Bronchial epithelial cell (primary cell): Measurements from ENCODE around the gene SIRT1. TPM values are rescaled to one million over a fixed set of nuclear protein-coding genes. Genes with fewer than 3 reads are reported as not detected.
"Not testable (repeated sequence)": the region's sequence is repeated elsewhere in the genome, so short reads cannot be mapped to it uniquely, and the experiment has no call there.

Source experiments
- DNase-seq: peaks from one replicate; pipeline ENCODE4 v3.0.0-alpha.2; 2010; ENCODE audit warnings: low read depth
- FAIRE-seq: peaks from 2 replicates; lab custom pipeline; 2011; peaks lifted over from hg19 to GRCh38; lab: Jason Lieb, UNC
- H3K27me3 ChIP-seq: 2 replicates; pipeline ENCODE4 v1.5.1; 2011; ENCODE audit warnings: low read length; ENCODE audit not compliant: control insufficient read depth, insufficient read depth
- H3K36me3 ChIP-seq: 2 replicates; pipeline ENCODE4 v1.5.1; 2011; ENCODE audit warnings: low read length; ENCODE audit not compliant: control insufficient read depth, insufficient read depth
- H3K4me3 ChIP-seq: 2 replicates; pipeline ENCODE4 v1.5.1; 2011; ENCODE audit warnings: mild to moderate bottlenecking, low read depth, low read length, control low read depth
- total RNA-seq: library from RNA; depleted of rRNA; stranded (reverse); fragments of >200 nt; gene quantifications from 2 replicates; pipeline ENCODE4 v1.2.1, GENCODE V29; 2014
- TF ChIP-seq, protein P1 (sequence below): IDR thresholded peaks from 2 replicates; pipeline ENCODE4 v1.5.1; 2011; ENCODE audit warnings: mild to moderate bottlenecking, moderate library complexity, low read length, control low read depth, inconsistent platforms; ENCODE audit not compliant: insufficient read depth, severe bottlenecking

The SIRT1 gene
- total RNA-seq, 1 donor from 2014 or later, result 10.8 TPM

DNA sequence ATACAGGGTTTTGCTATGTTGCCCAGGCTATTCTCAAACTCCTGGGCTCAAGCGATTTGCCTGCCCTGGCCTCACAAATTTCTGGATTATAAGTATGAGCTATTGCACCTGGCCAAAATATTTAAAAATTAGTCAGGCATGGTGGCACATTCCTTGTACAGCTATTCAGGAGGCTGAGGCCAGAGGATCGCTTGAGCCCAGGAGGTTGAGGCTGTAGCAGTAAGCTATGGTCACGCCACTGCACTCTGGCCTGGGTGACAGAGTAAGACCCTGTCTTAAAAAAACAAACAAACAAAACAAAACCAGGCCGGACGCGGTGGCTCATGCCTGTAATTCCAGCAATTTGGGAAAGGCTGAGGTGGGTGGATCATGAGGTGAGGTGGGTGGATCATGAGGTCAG lies 14.5 kb upstream of the SIRT1 start:
- TF ChIP-seq, protein P1, sequence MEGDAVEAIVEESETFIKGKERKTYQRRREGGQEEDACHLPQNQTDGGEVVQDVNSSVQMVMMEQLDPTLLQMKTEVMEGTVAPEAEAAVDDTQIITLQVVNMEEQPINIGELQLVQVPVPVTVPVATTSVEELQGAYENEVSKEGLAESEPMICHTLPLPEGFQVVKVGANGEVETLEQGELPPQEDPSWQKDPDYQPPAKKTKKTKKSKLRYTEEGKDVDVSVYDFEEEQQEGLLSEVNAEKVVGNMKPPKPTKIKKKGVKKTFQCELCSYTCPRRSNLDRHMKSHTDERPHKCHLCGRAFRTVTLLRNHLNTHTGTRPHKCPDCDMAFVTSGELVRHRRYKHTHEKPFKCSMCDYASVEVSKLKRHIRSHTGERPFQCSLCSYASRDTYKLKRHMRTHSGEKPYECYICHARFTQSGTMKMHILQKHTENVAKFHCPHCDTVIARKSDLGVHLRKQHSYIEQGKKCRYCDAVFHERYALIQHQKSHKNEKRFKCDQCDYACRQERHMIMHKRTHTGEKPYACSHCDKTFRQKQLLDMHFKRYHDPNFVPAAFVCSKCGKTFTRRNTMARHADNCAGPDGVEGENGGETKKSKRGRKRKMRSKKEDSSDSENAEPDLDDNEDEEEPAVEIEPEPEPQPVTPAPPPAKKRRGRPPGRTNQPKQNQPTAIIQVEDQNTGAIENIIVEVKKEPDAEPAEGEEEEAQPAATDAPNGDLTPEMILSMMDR, result no peak
- DNase-seq (no peak), FAIRE-seq (no peak)
- no peak overlapping the region for H3K4me3 ChIP-seq
- H3K36me3 ChIP-seq, result no peaks in the 10 kb centered on the region
- no peaks in the 10 kb centered on the region for H3K27me3 ChIP-seq

DNA sequence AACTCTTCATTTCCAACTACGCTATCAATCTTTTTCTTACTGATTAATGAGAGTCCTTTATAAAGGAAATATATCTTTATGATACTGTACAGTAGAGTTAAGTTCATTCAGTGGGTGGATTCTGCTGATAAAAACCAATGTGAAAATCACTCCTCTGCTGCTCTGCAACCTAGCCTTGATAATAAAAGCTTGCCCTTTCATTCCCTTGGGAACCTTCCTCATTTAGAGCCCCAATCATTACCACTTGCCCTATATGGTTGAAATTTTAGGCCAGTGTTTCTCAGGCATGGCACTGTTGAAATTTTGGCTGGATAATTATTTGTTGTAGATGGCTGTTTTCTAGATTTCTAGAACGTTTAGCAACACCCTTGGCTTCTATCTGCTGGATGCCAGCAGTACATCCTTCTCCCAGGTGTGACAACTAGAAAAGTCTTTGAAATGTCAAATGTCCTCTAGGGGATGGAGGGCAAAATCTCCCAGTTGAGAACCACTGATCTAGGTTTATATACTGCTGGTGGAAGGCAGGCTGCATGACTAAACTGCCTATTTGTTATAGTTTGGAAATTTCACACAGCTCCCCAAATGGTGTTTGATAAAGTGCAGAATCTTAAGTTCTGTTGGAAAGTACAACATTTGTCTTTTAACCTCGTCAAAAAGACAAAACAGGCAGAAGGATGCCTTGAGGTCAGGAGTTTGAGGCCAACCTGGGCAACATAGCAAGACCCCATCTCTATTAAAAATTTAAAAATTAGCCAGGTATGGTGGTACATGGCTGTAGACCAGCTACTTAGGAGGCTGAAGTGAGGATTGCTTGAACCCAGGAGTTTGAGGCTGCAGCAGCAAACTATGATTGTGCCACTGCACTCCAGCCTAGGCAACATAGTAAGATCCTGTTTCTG lies 8.9 kb upstream of the SIRT1 start:
- Histone ChIP-seq H3K27me3 (no peaks in the 10 kb centered on the region), H3K4me3 (no peak overlapping the region), H3K36me3 (no peaks in the 10 kb centered on the region)
- no peak for FAIRE-seq
- TF ChIP-seq, protein P1, result no peak
- no peak for DNase-seq

DNA sequence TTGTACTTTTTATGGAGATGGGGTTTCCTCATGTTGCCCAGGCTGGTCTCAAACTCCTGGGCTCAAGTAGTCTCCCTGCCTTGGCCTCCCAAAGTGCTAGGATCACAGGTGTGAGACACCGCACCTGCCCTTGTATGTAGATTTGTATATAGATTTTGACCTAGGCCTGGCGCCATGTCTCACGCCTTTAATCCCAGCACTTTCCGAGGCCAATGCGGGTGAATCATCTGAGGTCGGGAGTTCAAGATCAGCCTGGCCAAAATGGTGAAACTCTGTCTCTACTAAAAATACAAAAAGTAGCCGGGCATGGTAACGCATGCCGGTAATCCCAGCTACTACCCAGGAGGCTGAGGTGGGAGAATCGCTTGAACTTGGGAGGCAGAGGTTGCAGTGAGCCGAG lies 7.0 kb upstream of the SIRT1 start:
- H3K27me3 ChIP-seq, DNase-seq, H3K4me3 ChIP-seq, H3K36me3 ChIP-seq, FAIRE-seq: not testable (repeated sequence)

DNA sequence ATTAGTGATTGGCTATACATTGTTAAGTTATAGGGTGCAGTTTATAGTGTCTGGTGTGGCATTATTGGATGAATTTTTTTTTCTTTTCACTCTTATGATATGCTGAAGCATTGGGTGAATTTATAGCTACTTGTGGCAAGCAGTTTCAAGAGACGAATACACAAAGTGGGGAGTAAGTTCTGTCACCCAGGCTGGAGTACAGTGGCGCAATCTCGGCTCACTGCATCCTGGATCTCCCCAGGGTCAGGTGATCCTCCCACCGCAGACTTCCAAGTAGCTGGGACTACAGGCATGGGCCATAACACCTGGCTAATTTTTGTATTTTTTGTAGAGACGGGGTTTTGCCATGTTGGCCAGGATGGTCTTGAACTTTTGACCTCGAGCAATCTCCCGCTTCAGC lies 6.3 kb upstream of the SIRT1 start:
- Histone ChIP-seq H3K27me3 (no peaks in the 10 kb centered on the region), H3K36me3 (no peaks in the 10 kb centered on the region), H3K4me3 (no peak overlapping the region)
- FAIRE-seq (no peak), DNase-seq (no peak)
- TF ChIP-seq, protein P1, result no peak

DNA sequence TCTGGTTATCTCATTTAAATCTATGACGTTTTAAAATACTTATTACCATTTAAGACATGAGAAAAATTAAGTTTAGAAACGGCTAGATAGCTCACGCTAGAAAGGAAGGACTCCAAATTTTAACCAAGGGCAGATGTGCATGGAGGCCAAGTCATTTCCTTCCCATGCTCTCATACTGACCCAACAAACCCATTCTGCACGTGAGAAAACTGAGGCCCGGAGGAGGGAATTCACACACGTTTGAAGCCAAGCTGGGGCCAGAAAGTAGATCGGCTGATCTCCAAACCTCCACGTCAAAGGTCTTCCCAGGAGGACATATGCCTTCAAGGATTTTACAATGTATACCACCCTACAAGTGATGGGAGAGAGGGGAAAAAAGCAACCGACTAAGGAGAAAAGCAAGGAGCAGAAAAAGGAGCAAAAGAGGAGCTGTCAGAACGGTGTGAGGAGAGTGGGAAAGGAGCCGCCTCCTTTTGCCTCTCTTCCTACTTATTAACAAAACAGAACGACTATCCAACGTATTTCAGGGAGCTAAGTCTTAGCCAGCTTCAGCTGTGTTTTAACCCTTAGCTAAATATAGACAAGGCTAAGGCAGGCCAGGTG lies 645 bp upstream of the SIRT1 start:
- peaks cover 3% of the 10 kb centered on the region for H3K36me3 ChIP-seq
- TF ChIP-seq, protein P1, result no peak
- DNase-seq (no peak), FAIRE-seq (no peak)
- no peaks in the 10 kb centered on the region for H3K27me3 ChIP-seq
- H3K4me3 ChIP-seq, result peak overlapping the region; percentile 77

DNA sequence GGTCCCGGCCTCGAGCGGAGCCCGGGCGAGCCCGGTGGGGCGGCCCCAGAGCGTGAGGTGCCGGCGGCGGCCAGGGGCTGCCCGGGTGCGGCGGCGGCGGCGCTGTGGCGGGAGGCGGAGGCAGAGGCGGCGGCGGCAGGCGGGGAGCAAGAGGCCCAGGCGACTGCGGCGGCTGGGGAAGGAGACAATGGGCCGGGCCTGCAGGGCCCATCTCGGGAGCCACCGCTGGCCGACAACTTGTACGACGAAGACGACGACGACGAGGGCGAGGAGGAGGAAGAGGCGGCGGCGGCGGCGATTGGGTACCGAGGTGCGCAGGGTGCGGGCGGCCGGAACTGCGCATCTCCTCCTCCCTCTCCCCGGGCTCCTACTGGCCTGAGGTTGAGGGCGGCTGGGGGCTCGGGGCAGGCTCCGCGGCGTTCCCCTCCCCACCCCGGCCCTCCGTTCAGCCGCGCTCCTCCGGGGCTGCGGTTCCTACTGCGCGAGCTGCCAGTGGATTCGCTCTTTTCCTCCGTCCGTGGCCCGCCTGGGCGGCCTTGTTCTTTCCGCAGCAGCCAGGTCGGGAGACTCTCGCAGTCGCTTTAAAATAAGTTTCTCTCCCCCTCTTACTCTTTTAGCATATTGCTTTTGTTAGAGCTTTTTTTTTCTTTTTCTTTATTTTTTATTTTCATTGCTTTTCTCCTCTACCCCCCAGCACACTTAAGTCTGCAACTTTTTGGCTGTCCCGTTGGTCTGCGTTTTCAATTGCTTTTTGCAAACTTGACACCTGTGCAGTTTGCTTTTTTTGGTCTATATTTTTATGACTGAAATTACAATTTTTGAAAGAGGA lies 600 bp downstream of the SIRT1 start:
- peak; percentile 50 for DNase-seq
- H3K4me3 ChIP-seq, result peak overlapping the region; percentile 77
- peaks cover 6% of the 10 kb centered on the region for H3K36me3 ChIP-seq
- TF ChIP-seq, protein P1, result no peak
- no peak for FAIRE-seq
- no peaks in the 10 kb centered on the region for H3K27me3 ChIP-seq
